Measurements from ENCODE around the gene SBF2. TPM values are rescaled to one million over a fixed set of nuclear protein-coding genes. Genes with fewer than 3 reads are reported as not detected.

The SBF2 gene
- total RNA-seq, 1 donor from 2014 or later: 38.5 TPM

DNA sequence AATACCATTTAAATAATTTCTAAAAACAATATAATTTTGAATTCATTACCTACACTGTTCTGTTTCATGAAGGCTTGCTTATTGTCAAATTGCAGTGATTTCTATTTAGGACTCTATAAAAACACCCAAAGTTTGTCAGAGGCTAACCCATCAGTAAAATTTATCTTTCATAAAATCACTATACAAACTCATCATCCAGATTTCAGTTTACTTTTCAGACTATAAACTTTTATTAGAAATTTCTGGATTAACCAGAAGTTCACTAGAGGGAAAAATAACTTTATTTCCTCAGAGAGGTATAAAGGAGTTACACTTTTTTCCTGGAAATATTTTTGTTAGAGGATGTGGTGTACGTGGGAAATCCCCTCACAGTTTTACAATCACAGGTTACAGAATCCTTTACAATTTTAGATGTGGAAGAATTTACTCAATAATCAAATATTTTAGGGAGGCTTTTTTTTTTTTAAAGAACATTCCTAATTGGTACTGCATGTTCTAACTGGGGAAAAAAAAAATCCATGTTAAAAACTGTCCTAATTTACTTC, 453.5 kb downstream of the SBF2 start:
- no peak for ATAC-seq
- Histone ChIP-seq H3K27me3 (no peaks in the 10 kb centered on the region), H3K4me1 (no peaks in the 10 kb centered on the region), H3K4me3 (no peak overlapping the region), H3K36me3 (peaks cover 13% of the 10 kb centered on the region), H3K27ac (no peak overlapping the region), H3K9me3 (no peaks in the 10 kb centered on the region)
- TF ChIP-seq, protein P1, sequence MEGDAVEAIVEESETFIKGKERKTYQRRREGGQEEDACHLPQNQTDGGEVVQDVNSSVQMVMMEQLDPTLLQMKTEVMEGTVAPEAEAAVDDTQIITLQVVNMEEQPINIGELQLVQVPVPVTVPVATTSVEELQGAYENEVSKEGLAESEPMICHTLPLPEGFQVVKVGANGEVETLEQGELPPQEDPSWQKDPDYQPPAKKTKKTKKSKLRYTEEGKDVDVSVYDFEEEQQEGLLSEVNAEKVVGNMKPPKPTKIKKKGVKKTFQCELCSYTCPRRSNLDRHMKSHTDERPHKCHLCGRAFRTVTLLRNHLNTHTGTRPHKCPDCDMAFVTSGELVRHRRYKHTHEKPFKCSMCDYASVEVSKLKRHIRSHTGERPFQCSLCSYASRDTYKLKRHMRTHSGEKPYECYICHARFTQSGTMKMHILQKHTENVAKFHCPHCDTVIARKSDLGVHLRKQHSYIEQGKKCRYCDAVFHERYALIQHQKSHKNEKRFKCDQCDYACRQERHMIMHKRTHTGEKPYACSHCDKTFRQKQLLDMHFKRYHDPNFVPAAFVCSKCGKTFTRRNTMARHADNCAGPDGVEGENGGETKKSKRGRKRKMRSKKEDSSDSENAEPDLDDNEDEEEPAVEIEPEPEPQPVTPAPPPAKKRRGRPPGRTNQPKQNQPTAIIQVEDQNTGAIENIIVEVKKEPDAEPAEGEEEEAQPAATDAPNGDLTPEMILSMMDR (IDR thresholded peaks at IDR 0.05): no peak
- intact Hi-C loops (cut with DNase I): no loop called here
- no peak for DNase-seq

DNA sequence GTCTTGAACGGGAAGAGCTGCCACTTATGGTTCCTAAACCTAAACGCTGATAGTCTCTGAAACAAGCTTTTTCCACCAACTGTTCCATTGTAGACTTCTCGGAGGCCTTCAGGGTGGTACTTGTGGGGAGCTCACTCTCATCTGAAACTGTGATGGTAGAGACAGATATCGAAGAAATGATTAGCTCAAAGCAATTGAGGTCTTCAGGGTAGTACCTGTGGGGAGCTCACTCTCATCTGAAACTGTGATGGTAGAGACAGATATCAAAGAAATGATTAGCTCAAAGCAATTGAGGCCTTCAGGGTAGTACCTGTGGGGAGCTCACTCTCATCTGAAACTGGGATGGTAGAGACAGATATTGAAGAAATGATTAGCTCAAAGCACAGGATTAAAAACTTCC, 454.5 kb downstream of the SBF2 start:
- Histone ChIP-seq H3K4me3 (no peak overlapping the region), H3K36me3 (peaks cover 4% of the 10 kb centered on the region), H3K4me1 (no peaks in the 10 kb centered on the region), H3K27ac (no peak overlapping the region), H3K27me3 (no peaks in the 10 kb centered on the region), H3K9me3 (no peaks in the 10 kb centered on the region)
- no peak for DNase-seq
- TF ChIP-seq, protein P1 (IDR thresholded peaks at IDR 0.05): no peak
- no peak for ATAC-seq
- intact Hi-C loops (cut with DNase I): no loop called here

DNA sequence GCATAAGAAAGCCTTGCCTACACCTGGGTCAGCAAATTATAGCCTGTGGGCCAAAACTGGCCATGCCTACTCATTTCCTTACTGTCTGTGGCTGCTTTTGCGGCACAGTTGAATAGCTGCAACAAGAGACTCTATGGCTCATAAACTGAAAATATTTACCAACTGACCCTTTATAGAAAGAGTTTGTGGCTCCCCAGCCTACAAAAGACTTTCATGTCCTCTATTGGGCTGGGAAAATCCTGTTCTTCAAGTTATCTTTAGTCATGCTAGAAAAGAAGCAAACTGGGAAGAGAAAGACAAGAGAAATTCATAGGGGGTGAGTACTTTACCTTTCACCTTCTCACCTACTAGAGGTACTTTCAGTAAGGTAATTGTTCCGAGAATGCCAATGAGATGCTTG, 455.1 kb downstream of the SBF2 start:
- no peak for DNase-seq
- Histone ChIP-seq H3K27ac (no peak overlapping the region), H3K4me1 (no peaks in the 10 kb centered on the region), H3K4me3 (no peak overlapping the region), H3K36me3 (peaks cover 4% of the 10 kb centered on the region), H3K27me3 (no peaks in the 10 kb centered on the region), H3K9me3 (no peaks in the 10 kb centered on the region)
- ATAC-seq: no peak
- TF ChIP-seq, protein P1 (IDR thresholded peaks at IDR 0.05): no peak
- intact Hi-C loops (cut with DNase I): no loop called here

DNA sequence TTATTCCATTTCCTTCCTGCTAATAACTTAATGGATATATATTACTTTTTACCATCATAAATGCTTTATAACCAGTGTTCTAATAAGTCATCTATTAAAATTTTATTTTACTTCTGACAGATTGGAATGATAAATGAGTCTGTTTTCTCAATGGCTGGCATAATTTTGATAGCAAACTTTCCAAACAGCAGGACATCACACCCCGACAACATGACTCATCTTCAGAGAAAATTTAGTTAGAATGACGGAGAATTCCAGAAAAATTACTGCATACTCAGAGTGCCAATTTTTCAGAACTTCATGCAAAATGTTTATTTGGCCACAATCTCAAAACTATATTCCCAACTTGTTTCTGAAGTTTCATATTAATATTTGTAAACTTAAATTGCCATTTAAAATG, 455.8 kb downstream of the SBF2 start:
- Histone ChIP-seq H3K9me3 (no peaks in the 10 kb centered on the region), H3K27ac (no peak overlapping the region), H3K27me3 (no peaks in the 10 kb centered on the region), H3K4me3 (no peak overlapping the region), H3K36me3 (peaks cover 4% of the 10 kb centered on the region), H3K4me1 (no peaks in the 10 kb centered on the region)
- DNase-seq (no peak), ATAC-seq (no peak)
- intact Hi-C loops (cut with DNase I): no loop called here
- TF ChIP-seq, protein P1 (IDR thresholded peaks at IDR 0.05): no peak

DNA sequence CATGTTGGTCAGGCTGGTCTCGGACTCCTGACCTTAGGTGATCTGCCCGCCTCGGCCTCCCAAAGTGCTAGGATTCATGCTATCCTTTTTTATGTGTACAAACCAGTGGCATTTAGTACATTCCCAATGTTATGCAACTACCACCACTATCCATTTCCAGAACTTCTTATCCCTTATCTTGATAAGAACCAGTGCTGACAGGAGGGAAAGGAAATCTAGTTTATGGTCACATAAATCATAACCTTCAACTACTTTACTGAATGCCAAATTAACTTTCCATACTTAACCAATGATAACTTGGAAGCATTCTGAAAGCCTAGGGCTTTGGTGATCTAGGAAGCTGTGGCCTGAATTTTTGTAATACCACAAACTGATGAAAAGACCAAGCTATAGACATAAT, 459.7 kb downstream of the SBF2 start:
- intact Hi-C loops (cut with DNase I): no loop called here
- Histone ChIP-seq H3K9me3 (no peaks in the 10 kb centered on the region), H3K4me3 (no peak overlapping the region), H3K4me1 (no peaks in the 10 kb centered on the region), H3K36me3 (peaks cover 9% of the 10 kb centered on the region), H3K27ac (no peak overlapping the region), H3K27me3 (no peaks in the 10 kb centered on the region)
- TF ChIP-seq, protein P1 (IDR thresholded peaks at IDR 0.05): no peak
- ATAC-seq (no peak), DNase-seq (no peak)

DNA sequence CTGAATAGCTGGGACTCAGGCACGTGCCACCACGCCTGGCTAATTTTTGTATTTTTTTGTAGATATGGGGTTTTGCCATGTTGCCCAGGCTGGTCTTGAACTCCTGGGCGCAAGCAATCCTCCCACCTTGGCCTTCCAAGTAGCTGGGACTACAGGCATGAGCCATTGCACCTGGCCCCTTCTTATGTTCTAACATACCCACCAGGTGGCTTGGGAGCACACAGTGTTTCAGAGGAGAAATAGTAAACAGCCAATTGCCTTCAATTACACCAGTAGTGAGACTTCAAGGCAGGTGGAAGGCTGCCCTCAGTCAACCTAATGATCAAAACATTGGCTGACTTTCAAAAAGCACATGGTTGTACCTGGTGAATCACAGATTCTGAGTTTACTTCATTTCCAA, 462.9 kb downstream of the SBF2 start:
- Histone ChIP-seq H3K4me1 (no peaks in the 10 kb centered on the region), H3K4me3 (no peak overlapping the region), H3K9me3 (no peaks in the 10 kb centered on the region), H3K27ac (no peak overlapping the region), H3K27me3 (no peaks in the 10 kb centered on the region), H3K36me3 (peaks cover 9% of the 10 kb centered on the region)
- ATAC-seq (no peak), DNase-seq (no peak)
- intact Hi-C loops (cut with DNase I): no loop called here
- TF ChIP-seq, protein P1 (IDR thresholded peaks at IDR 0.05): no peak

All from upper lobe of right lung (tissue), 1 donor.